Transverse colon (tissue), 4 donors: ENCODE measurements around the gene SDC3.
"Not testable (repeated sequence)": the region's sequence is repeated elsewhere in the genome, so short reads cannot be mapped to it uniquely, and the experiment has no call there.

Experiments used
- CTCF ChIP-seq, 5 experiments: fragments of 200-600 bp in 3 of 5; fragments of 450-650 bp in 2 of 5; sonication (generic) in 3 of 5; IDR thresholded peaks; 1 replicate in 2 of 5; 2 replicates in 3 of 5; pipeline ENCODE4 v1.5.1; 2016 to 2017; ENCODE audit warnings: antibody characterized with exemption in 5 of 5, inconsistent platforms in 3 of 5, mild to moderate bottlenecking in 2 of 5, moderate library complexity in 1 of 5
- EP300 ChIP-seq: sonication (generic); formaldehyde crosslinking; IDR thresholded peaks from one replicate; pipeline ENCODE4 v1.6.1; 2017; ENCODE audit warnings: antibody characterized with exemption, low read depth
- POLR2AphosphoS5 ChIP-seq, 3 donors: sonication (generic); formaldehyde crosslinking; IDR thresholded peaks; one replicate each; pipeline ENCODE4 v1.6.1; 2016; ENCODE audit warnings: antibody characterized with exemption in 3 of 3

- TF ChIP-seq EP300; POLR2AphosphoS5 (IDR thresholded peaks at IDR 0.05); CTCF (IDR thresholded peaks at IDR 0.05): not testable (repeated sequence)
Measured at GRCh38 chr1:30948813-30949486, 40.4 kb upstream of the SDC3 start.
